ENCODE measurements around the gene COL4A2.

DNA sequence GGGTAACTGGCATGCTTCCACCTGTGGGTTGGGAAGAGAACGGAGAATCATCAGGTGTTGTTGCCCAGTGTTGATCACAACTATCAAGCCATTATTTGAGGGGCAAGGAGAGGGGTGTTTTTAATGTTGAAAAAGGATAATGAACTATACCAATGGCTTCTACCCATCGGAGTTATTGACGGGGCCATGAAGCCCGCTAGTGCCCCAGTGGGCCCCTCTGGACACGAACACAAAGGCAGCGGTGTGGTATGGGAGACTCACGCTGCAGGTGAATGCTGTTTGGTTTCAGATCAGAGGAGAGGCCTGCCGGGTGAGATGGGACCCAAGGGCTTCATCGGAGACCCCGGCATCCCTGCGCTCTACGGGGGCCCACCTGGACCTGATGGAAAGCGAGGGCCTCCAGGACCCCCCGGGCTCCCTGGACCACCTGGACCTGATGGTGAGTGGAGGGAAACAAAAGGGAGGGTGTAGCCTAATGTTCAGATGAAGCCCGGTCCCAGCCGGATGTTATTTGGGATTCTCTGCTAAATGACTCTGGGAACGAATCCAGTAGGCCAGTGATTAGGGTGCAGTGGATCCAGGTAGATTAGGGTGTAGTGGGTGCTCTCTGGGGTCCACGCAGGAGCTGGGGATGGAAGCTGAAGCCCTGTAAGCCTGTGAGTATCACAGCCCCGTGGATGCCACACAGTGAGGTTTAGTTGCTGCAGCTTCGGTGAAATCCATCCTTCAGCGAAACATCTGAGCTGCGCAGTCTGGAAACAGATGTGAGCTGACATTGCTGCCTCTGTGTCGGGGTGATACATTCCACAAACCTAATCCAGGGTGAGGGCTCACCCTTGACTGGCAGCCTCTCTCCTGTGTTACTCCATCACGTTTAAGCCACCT lies 143.2 kb downstream of the COL4A2 start:
- TF ChIP-seq SP1 (IDR thresholded peaks at IDR 0.05) (no peak), FOXA1 (IDR thresholded peaks at IDR 0.05) (no peak), ELF4 (IDR thresholded peaks at IDR 0.05) (no peak), BHLHE40 (IDR thresholded peaks at IDR 0.05; ENCODE audit: borderline replicate concordance) (no peak), LEF1 (IDR thresholded peaks at IDR 0.05; ENCODE audit: borderline replicate concordance) (no peak), FOXM1 (IDR thresholded peaks at IDR 0.05; ENCODE audit: borderline replicate concordance) (no peak), ARNT (IDR thresholded peaks at IDR 0.05) (no peak), TARDBP (IDR thresholded peaks at IDR 0.05) (no peak)
